T-helper 2 cell treated with Interferon-gamma antibody and Interleukin-4, amounts not matched to agents 100 ng/mL and 5 ng/mL, for 36 hours (primary cell): ENCODE results near the gene NDUFA3. TPM values are rescaled to one million over a fixed set of nuclear protein-coding genes. Genes with fewer than 3 reads are reported as not detected.

Experiments
- total RNA-seq: library from RNA; stranded (reverse); gene quantifications from 2 replicates; pipeline ENCODE4 v1.2.3, GENCODE V29; 2022

Gene NDUFA3
- total RNA-seq, 1 donor from 2014 or later = 114 TPM

Other genes starting within 250 kb of the NDUFA3 start
- 122 and 124 TPM in 2 replicates for gene MYADM, start 235.0 kb upstream of the NDUFA3 start, total RNA-seq
- gene PRKCG, start 220.7 kb upstream of the NDUFA3 start, total RNA-seq = 0.50 TPM in 1 of 2 replicates, not detected in the other
- gene CACNG7, start 193.6 kb upstream of the NDUFA3 start, total RNA-seq = not detected in 2 replicates
- not detected in 2 replicates for gene CACNG8, start 139.9 kb upstream of the NDUFA3 start, total RNA-seq
- gene CACNG6, start 111.2 kb upstream of the NDUFA3 start, total RNA-seq = not detected in 2 replicates
- not detected in 2 replicates for gene VSTM1, start 39.0 kb upstream of the NDUFA3 start, total RNA-seq
- gene TARM1, start 21.5 kb upstream of the NDUFA3 start, total RNA-seq = not detected in 2 replicates
- gene OSCAR, start 2.1 kb upstream of the NDUFA3 start, total RNA-seq = 0.14 TPM in 1 of 2 replicates, not detected in the other
- 32.0 and 38.2 TPM in 2 replicates for gene TFPT, start 12.8 kb downstream of the NDUFA3 start, total RNA-seq
- gene PRPF31, start 12.9 kb downstream of the NDUFA3 start, total RNA-seq = 71.3 and 75.9 TPM in 2 replicates
- gene CNOT3, start 34.9 kb downstream of the NDUFA3 start, total RNA-seq = 61.0 and 61.1 TPM in 2 replicates
- gene LENG1, start 56.9 kb downstream of the NDUFA3 start, total RNA-seq = 6.4 and 7.0 TPM in 2 replicates
- 3.5 and 3.9 TPM in 2 replicates for gene TMC4, start 70.3 kb downstream of the NDUFA3 start, total RNA-seq
- 107 and 115 TPM in 2 replicates for gene MBOAT7, start 86.7 kb downstream of the NDUFA3 start, total RNA-seq
- gene TSEN34, start 88.5 kb downstream of the NDUFA3 start, total RNA-seq = 7.3 and 8.9 TPM in 2 replicates
- gene RPS9, start 98.0 kb downstream of the NDUFA3 start, total RNA-seq = 1,209 and 1,241 TPM in 2 replicates
- gene LILRB3, start 120.2 kb downstream of the NDUFA3 start, total RNA-seq = 0.14 and 0.61 TPM in 2 replicates
- 0.20 TPM in 1 of 2 replicates, not detected in the other for gene LILRA6, start 139.9 kb downstream of the NDUFA3 start, total RNA-seq
- not detected in 2 replicates for gene LILRB5, start 154.4 kb downstream of the NDUFA3 start, total RNA-seq
- gene LILRB2, start 178.3 kb downstream of the NDUFA3 start, total RNA-seq = not detected in 2 replicates
- not detected in 2 replicates for gene LILRA5, start 210.3 kb downstream of the NDUFA3 start, total RNA-seq
- gene LILRA4, start 236.3 kb downstream of the NDUFA3 start, total RNA-seq = not detected in 2 replicates